Upper lobe of left lung (tissue), 4 donors: ENCODE results near the gene MGLL.

ENCODE experiments used
- EP300 ChIP-seq, 4 donors: sonication (generic); formaldehyde crosslinking; IDR thresholded peaks; one replicate each; pipeline ENCODE4 v1.5.1; 2017; ENCODE audit warnings: antibody characterized with exemption in 4 of 4, control low read depth in 2 of 4
- POLR2A ChIP-seq, 4 donors: fragments of 450-650 bp; IDR thresholded peaks; one replicate each; pipeline ENCODE4 v1.5.1; 2016 to 2017; ENCODE audit warnings: antibody characterized with exemption in 4 of 4, mild to moderate bottlenecking in 2 of 4
- TF ChIP-seq, protein P1 (sequence below), 6 experiments: fragments of 450-650 bp in 4 of 6; fragments of 200-600 bp in 2 of 6; sonication (generic) in 2 of 6; IDR thresholded peaks; one replicate each; pipeline ENCODE4 v1.5.1; 2016 to 2019; ENCODE audit warnings: antibody characterized with exemption in 6 of 6

DNA sequence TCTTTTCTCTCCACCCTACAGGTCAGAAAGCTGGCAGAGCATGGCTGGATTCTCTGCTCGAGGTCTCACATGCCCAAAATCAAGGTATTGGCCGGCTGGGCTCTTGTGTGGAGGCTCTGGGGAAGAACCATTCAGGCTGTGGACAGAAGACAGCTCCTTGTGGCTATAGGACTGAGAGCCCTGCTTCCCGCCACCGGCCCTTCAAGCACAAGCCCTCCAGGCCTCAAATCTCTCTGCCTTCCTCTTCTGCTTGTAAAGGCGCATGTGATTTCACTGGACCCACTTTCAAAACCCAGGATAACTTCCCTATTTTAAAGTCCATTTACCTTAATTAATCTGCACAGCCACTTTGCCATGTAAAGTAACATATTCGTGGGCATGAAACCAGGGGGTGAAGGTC lies 36.2 kb upstream of the MGLL start:
- TF ChIP-seq, protein P1, sequence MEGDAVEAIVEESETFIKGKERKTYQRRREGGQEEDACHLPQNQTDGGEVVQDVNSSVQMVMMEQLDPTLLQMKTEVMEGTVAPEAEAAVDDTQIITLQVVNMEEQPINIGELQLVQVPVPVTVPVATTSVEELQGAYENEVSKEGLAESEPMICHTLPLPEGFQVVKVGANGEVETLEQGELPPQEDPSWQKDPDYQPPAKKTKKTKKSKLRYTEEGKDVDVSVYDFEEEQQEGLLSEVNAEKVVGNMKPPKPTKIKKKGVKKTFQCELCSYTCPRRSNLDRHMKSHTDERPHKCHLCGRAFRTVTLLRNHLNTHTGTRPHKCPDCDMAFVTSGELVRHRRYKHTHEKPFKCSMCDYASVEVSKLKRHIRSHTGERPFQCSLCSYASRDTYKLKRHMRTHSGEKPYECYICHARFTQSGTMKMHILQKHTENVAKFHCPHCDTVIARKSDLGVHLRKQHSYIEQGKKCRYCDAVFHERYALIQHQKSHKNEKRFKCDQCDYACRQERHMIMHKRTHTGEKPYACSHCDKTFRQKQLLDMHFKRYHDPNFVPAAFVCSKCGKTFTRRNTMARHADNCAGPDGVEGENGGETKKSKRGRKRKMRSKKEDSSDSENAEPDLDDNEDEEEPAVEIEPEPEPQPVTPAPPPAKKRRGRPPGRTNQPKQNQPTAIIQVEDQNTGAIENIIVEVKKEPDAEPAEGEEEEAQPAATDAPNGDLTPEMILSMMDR (IDR thresholded peaks at IDR 0.05) = no peak
- TF ChIP-seq POLR2A (IDR thresholded peaks at IDR 0.05) = no peak
- TF ChIP-seq EP300 (IDR thresholded peaks at IDR 0.05) = no peak
